Measurements from ENCODE around the gene PRDM16. TPM values are rescaled to one million over a fixed set of nuclear protein-coding genes. Genes with fewer than 3 reads are reported as not detected.

The PRDM16 gene
- polyA plus RNA-seq, 1 donor (not counting 4 experiments of a cell fraction or from before 2014, with no cell fraction given) = 0.05 TPM

- no peak for TF ChIP-seq EZH2 (IDR thresholded peaks at IDR 0.05; ENCODE audit: low read length)
- TF ChIP-seq, protein P1, sequence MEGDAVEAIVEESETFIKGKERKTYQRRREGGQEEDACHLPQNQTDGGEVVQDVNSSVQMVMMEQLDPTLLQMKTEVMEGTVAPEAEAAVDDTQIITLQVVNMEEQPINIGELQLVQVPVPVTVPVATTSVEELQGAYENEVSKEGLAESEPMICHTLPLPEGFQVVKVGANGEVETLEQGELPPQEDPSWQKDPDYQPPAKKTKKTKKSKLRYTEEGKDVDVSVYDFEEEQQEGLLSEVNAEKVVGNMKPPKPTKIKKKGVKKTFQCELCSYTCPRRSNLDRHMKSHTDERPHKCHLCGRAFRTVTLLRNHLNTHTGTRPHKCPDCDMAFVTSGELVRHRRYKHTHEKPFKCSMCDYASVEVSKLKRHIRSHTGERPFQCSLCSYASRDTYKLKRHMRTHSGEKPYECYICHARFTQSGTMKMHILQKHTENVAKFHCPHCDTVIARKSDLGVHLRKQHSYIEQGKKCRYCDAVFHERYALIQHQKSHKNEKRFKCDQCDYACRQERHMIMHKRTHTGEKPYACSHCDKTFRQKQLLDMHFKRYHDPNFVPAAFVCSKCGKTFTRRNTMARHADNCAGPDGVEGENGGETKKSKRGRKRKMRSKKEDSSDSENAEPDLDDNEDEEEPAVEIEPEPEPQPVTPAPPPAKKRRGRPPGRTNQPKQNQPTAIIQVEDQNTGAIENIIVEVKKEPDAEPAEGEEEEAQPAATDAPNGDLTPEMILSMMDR (optimal IDR thresholded peaks at IDR 0.05 in 1 of 3, IDR thresholded peaks at IDR 0.05 in 1 of 3, conservative IDR thresholded peaks at IDR 0.05 in 1 of 3; ENCODE audit: extremely low read depth in 1 of 3, insufficient read depth in 2 of 3, low read length in 3 of 3) = peak in 2 of 3 experiments; percentile 25 to 54
- no peaks in the 10 kb centered on the region for H3K9me3 ChIP-seq (ENCODE audit: control insufficient read depth, low read depth, low read length)
- H4K20me1 ChIP-seq (ENCODE audit: control insufficient read depth, extremely low read depth, insufficient read depth, low read length) = no peaks in the 10 kb centered on the region
- H3K9ac ChIP-seq (ENCODE audit: control insufficient read depth, extremely low read depth, insufficient read depth, low read length) = no peak overlapping the region
- no peaks in the 10 kb centered on the region for H3K9me1 ChIP-seq (ENCODE audit: control insufficient read depth, extremely low read depth, insufficient read depth, low read length)
- H3K4me1 ChIP-seq (ENCODE audit: control insufficient read depth, extremely low read depth, insufficient read depth, low read length) = no peaks in the 10 kb centered on the region
- no peak overlapping the region for H3K27ac ChIP-seq (ENCODE audit: control insufficient read depth, insufficient read depth, low read length)
- DNase-seq (ENCODE audit: low read depth, low spot score) = no peak
- no peak overlapping the region for H3K4me3 ChIP-seq (ENCODE audit: control insufficient read depth in 2 of 3, extremely low read depth in 1 of 3, insufficient read depth in 2 of 3, low read depth in 1 of 3, low read length in 3 of 3)
- no peak for FAIRE-seq
- H3K27me3 ChIP-seq (ENCODE audit: control insufficient read depth, extremely low read depth, insufficient read depth, low read length) = no peaks in the 10 kb centered on the region
- H3K79me2 ChIP-seq (ENCODE audit: control insufficient read depth, insufficient read depth, low read length) = no peaks in the 10 kb centered on the region
- no peak overlapping the region for H3K4me2 ChIP-seq (ENCODE audit: control insufficient read depth, extremely low read depth, insufficient read depth, low read depth, low read length)
- dilution Hi-C loops (cut with MboI; ENCODE audit: extremely low pct_ligation_motif_present, low sequenced_read_pairs) = no loop called here
- no peaks in the 10 kb centered on the region for H3K36me3 ChIP-seq (ENCODE audit: control insufficient read depth in 2 of 2, extremely low read depth in 1 of 2, insufficient read depth in 2 of 2, low read length in 2 of 2)
- H2AFZ ChIP-seq (ENCODE audit: control insufficient read depth, low read length) = no peak overlapping the region
Measured at GRCh38 chr1:3431266-3431665, 362.3 kb downstream of the PRDM16 start.

GRCh38 chr1:3431686-3432085, 362.7 kb downstream of the PRDM16 start:
- H3K9me1 ChIP-seq (ENCODE audit: control insufficient read depth, extremely low read depth, insufficient read depth, low read length) = no peaks in the 10 kb centered on the region
- dilution Hi-C loops (cut with MboI; ENCODE audit: extremely low pct_ligation_motif_present, low sequenced_read_pairs) = no loop called here
- DNase-seq (ENCODE audit: low read depth, low spot score) = no peak
- H3K36me3 ChIP-seq (ENCODE audit: control insufficient read depth in 2 of 2, extremely low read depth in 1 of 2, insufficient read depth in 2 of 2, low read length in 2 of 2) = no peaks in the 10 kb centered on the region
- no peaks in the 10 kb centered on the region for H3K27me3 ChIP-seq (ENCODE audit: control insufficient read depth, extremely low read depth, insufficient read depth, low read length)
- no peaks in the 10 kb centered on the region for H4K20me1 ChIP-seq (ENCODE audit: control insufficient read depth, extremely low read depth, insufficient read depth, low read length)
- no peak overlapping the region for H3K4me2 ChIP-seq (ENCODE audit: control insufficient read depth, extremely low read depth, insufficient read depth, low read depth, low read length)
- H3K79me2 ChIP-seq (ENCODE audit: control insufficient read depth, insufficient read depth, low read length) = no peaks in the 10 kb centered on the region
- FAIRE-seq = no peak
- no peak overlapping the region for H3K9ac ChIP-seq (ENCODE audit: control insufficient read depth, extremely low read depth, insufficient read depth, low read length)
- TF ChIP-seq, protein P1 (optimal IDR thresholded peaks at IDR 0.05 in 1 of 3, IDR thresholded peaks at IDR 0.05 in 1 of 3, conservative IDR thresholded peaks at IDR 0.05 in 1 of 3; ENCODE audit: extremely low read depth in 1 of 3, insufficient read depth in 2 of 3, low read length in 3 of 3) = no peak
- no peak for TF ChIP-seq EZH2 (IDR thresholded peaks at IDR 0.05; ENCODE audit: low read length)
- no peak overlapping the region for H2AFZ ChIP-seq (ENCODE audit: control insufficient read depth, low read length)
- H3K4me1 ChIP-seq (ENCODE audit: control insufficient read depth, extremely low read depth, insufficient read depth, low read length) = no peaks in the 10 kb centered on the region
- H3K4me3 ChIP-seq (ENCODE audit: control insufficient read depth in 2 of 3, extremely low read depth in 1 of 3, insufficient read depth in 2 of 3, low read depth in 1 of 3, low read length in 3 of 3) = no peak overlapping the region
- H3K9me3 ChIP-seq (ENCODE audit: control insufficient read depth, low read depth, low read length) = no peaks in the 10 kb centered on the region
- no peak overlapping the region for H3K27ac ChIP-seq (ENCODE audit: control insufficient read depth, insufficient read depth, low read length)
